OCI-LY7 (cell line): ENCODE data around the gene PTPRM. TPM values are rescaled to one million over a fixed set of nuclear protein-coding genes. Genes with fewer than 3 reads are reported as not detected.

Source experiments
- BruUV-seq: library from RNA; stranded (reverse); fragments of 400-500 nt; replicated peaks from 2 replicates; lab custom pipeline; 2021; lab: Mats Ljungman, UMichigan
- CTCF ChIA-PET: fragments of 300-600 bp; sonication (Branson Sonifier 250); formaldehyde crosslinking; loops from one replicate; lab custom pipeline; 2022; ENCODE audit warnings: antibody characterized with exemption; ENCODE audit not compliant: unreplicated experiment; lab: Charles Lee
- POLR2A ChIA-PET: fragments of 300-600 bp; sonication (Branson Sonifier 250); formaldehyde crosslinking; loops from one replicate; lab custom pipeline; 2022; ENCODE audit warnings: antibody characterized with exemption; lab: Charles Lee
- DNase-seq: peaks from one replicate; pipeline ENCODE4 v3.0.0-alpha.2; 2015; ENCODE audit warnings: low spot score
- H2AFZ ChIP-seq: fragments of 200-600 bp; sonication (generic), shearing (Covaris generic); 2 replicates; pipeline ENCODE4 v1.6.1; 2014; ENCODE audit warnings: mild to moderate bottlenecking, antibody characterized with exemption, low read length, moderate library complexity
- H3K27ac ChIP-seq: fragments of 200-600 bp; sonication (generic); 2 replicates; pipeline ENCODE4 v1.5.1; 2014; ENCODE audit warnings: mixed run types, low read depth, mild to moderate bottlenecking, moderate library complexity, low read length, inconsistent platforms; ENCODE audit not compliant: poor library complexity, severe bottlenecking
- H3K36me3 ChIP-seq: fragments of 200-600 bp; sonication (generic); 2 replicates; pipeline ENCODE4 v1.6.1; 2014; ENCODE audit warnings: mild to moderate bottlenecking, antibody characterized with exemption, low read length, moderate library complexity, mixed read lengths; ENCODE audit not compliant: insufficient read depth
- H3K4me1 ChIP-seq: fragments of 200-600 bp; sonication (generic); 2 replicates; pipeline ENCODE4 v1.5.1; 2014; ENCODE audit warnings: mild to moderate bottlenecking, low read length; ENCODE audit not compliant: insufficient read depth, poor library complexity, severe bottlenecking
- H3K4me2 ChIP-seq: fragments of 200-600 bp; sonication (generic); 2 replicates; pipeline ENCODE4 v1.6.1; 2014; ENCODE audit warnings: mild to moderate bottlenecking, low read length
- H3K4me3 ChIP-seq: fragments of 200-600 bp; sonication (generic); 2 replicates; pipeline ENCODE4 v1.5.1; 2014; ENCODE audit warnings: mild to moderate bottlenecking, low read depth, low read length; ENCODE audit not compliant: poor library complexity, severe bottlenecking
- H3K79me2 ChIP-seq: fragments of 200-600 bp; sonication (generic); 2 replicates; pipeline ENCODE4 v1.6.1; 2016; ENCODE audit warnings: low read depth, mild to moderate bottlenecking, low read length, moderate library complexity, mixed read lengths; ENCODE audit not compliant: insufficient read depth
- H3K9me2 ChIP-seq: fragments of 200-600 bp; sonication (generic); 2 replicates; pipeline ENCODE4 v1.6.1; 2016; ENCODE audit warnings: mild to moderate bottlenecking, low read length, mixed read lengths; ENCODE audit not compliant: insufficient read depth
- H3K9me3 ChIP-seq: fragments of 200-600 bp; sonication (generic); 2 replicates; pipeline ENCODE4 v1.6.1; 2014; ENCODE audit warnings: mild to moderate bottlenecking, mixed run types, low read length, mixed read lengths
- H4K20me1 ChIP-seq: fragments of 200-600 bp; sonication (generic); 2 replicates; pipeline ENCODE4 v1.6.1; 2014; ENCODE audit warnings: mild to moderate bottlenecking, antibody characterized with exemption, low read length, moderate library complexity, mixed read lengths; ENCODE audit not compliant: insufficient read depth
- EZH2phosphoT487 ChIP-seq: fragments of 200-600 bp; sonication (generic); IDR thresholded peaks from 2 replicates; pipeline ENCODE4 v1.6.1; 2018; ENCODE audit warnings: low read depth, borderline replicate concordance, mild to moderate bottlenecking, mixed run types, antibody characterized with exemption, low read length, moderate library complexity, mixed read lengths
- intact Hi-C: fragments of 100-400 bp; cut with micrococcal nuclease; formaldehyde crosslinking; loops from one replicate; pipeline ENCODE4 v1.10.0; 2022; ENCODE audit not compliant: unreplicated experiment
- total RNA-seq, 2 experiments: library from RNA; depleted of rRNA in 1 of 2; stranded (reverse); fragments of >200 nt in 1 of 2; shearing (Covaris generic) in 1 of 2; gene quantifications; 2 replicates each; pipeline ENCODE4 v1.2.3, GENCODE V29; 2014 to 2022
- TF ChIP-seq, protein P1 (sequence below): fragments of 200-600 bp; sonication (generic); conservative IDR thresholded peaks from 2 replicates; pipeline ENCODE4 v1.5.1; 2014; ENCODE audit warnings: mild to moderate bottlenecking, antibody characterized with exemption, low read length, moderate library complexity, mixed read lengths

Gene PTPRM
- total RNA-seq, 2 experiments from 2014 or later: not detected

DNA sequence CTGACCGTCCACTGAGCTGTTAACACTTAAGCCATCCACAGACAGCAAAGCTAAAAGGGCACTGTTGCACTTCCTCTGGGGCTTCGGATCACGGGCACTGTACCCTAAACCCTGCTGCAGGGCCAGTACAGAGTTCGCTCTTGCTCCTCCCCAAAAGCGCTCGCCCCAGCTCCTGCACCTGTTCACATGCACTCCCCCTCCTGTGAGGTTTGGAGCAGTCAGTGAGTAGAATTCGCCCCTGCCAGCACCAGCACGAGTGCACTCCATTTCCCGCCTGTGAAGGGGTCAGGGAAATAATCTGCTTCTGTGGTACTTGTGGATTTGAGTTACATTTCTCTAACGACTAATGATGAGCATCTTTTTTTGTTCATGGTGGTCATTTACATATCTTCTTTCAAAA is 158.8 kb downstream of the PTPRM start:
- Histone ChIP-seq H3K9me2 (no peaks in the 10 kb centered on the region), H3K4me3 (no peak overlapping the region), H3K4me1 (no peaks in the 10 kb centered on the region), H3K79me2 (no peaks in the 10 kb centered on the region), H2AFZ (no peak overlapping the region), H3K27ac (no peak overlapping the region), H4K20me1 (no peaks in the 10 kb centered on the region), H3K9me3 (no peaks in the 10 kb centered on the region), H3K36me3 (no peaks in the 10 kb centered on the region), H3K4me2 (no peak overlapping the region)
- intact Hi-C loops: no loop called here
- no peak for DNase-seq
- POLR2A ChIA-PET: no interaction called here
- CTCF ChIA-PET: no interaction called here
- BruUV-seq: no TSS peak
- TF ChIP-seq, protein P1, sequence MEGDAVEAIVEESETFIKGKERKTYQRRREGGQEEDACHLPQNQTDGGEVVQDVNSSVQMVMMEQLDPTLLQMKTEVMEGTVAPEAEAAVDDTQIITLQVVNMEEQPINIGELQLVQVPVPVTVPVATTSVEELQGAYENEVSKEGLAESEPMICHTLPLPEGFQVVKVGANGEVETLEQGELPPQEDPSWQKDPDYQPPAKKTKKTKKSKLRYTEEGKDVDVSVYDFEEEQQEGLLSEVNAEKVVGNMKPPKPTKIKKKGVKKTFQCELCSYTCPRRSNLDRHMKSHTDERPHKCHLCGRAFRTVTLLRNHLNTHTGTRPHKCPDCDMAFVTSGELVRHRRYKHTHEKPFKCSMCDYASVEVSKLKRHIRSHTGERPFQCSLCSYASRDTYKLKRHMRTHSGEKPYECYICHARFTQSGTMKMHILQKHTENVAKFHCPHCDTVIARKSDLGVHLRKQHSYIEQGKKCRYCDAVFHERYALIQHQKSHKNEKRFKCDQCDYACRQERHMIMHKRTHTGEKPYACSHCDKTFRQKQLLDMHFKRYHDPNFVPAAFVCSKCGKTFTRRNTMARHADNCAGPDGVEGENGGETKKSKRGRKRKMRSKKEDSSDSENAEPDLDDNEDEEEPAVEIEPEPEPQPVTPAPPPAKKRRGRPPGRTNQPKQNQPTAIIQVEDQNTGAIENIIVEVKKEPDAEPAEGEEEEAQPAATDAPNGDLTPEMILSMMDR: no peak
- TF ChIP-seq EZH2phosphoT487: no peak

DNA sequence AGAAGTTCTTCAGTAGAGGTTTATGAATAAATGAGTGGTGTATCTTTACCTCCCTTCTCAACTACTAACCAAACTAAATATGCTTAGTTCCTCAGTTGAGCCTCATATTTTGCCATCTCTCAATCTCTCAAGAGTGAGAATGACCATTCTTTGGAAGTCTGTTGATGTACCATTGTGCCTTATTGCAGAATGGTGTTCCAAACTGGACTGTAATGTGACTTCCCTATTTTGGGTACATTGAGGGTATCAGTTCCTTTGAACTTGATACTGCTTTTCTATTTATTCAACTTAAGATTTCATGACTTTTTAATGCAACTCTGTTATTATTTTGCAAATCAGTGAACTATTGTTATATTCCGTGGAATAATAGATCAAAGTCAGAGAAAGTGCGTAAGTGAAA is 159.4 kb downstream of the PTPRM start:
- intact Hi-C loops: no loop called here
- BruUV-seq: no TSS peak

More for the DNA sequence above, 159.4 kb downstream of the PTPRM start:
- POLR2A ChIA-PET: no interaction called here
- no peaks in the 10 kb centered on the region for H3K4me1 ChIP-seq
- H3K79me2 ChIP-seq: no peaks in the 10 kb centered on the region
- H4K20me1 ChIP-seq: no peaks in the 10 kb centered on the region
- no peaks in the 10 kb centered on the region for H3K9me3 ChIP-seq
- no peak overlapping the region for H2AFZ ChIP-seq
- CTCF ChIA-PET: no interaction called here
- no peaks in the 10 kb centered on the region for H3K36me3 ChIP-seq
- H3K4me3 ChIP-seq: no peak overlapping the region
- H3K4me2 ChIP-seq: no peak overlapping the region
- no peaks in the 10 kb centered on the region for H3K9me2 ChIP-seq
- no peak overlapping the region for H3K27ac ChIP-seq
- DNase-seq: no peak
- TF ChIP-seq, protein P1: no peak
- TF ChIP-seq EZH2phosphoT487: no peak
